GM08714 (cell line): ENCODE results near the gene HSPG2.
"Not testable (repeated sequence)": the region's sequence is repeated elsewhere in the genome, so short reads cannot be mapped to it uniquely, and the experiment has no call there.

Experiments used
- H3K4me3 ChIP-seq: fragments of 200-500 bp; sonication (Bioruptor generic); 2 replicates; pipeline ENCODE4 v1.5.1; 2014; ENCODE audit warnings: mild to moderate bottlenecking, low read length, inconsistent platforms
- ZNF274 ChIP-seq: IDR thresholded peaks from 2 replicates; pipeline ENCODE4 v1.6.1; 2012; ENCODE audit warnings: mild to moderate bottlenecking, low read depth, low read length

The HSPG2 gene

GRCh38 chr1:21937034-21937371 is at the start of gene HSPG2:
TSS of gene HSPG2 (minus strand) at chr1:21937310. CDS start at chr1:21937217, 93 bp downstream.
- no peak for TF ChIP-seq ZNF274
- peak within 1 kb of the TSS; percentile 30; the same call in 1 of the 2 replicates for H3K4me3 ChIP-seq

DNA sequence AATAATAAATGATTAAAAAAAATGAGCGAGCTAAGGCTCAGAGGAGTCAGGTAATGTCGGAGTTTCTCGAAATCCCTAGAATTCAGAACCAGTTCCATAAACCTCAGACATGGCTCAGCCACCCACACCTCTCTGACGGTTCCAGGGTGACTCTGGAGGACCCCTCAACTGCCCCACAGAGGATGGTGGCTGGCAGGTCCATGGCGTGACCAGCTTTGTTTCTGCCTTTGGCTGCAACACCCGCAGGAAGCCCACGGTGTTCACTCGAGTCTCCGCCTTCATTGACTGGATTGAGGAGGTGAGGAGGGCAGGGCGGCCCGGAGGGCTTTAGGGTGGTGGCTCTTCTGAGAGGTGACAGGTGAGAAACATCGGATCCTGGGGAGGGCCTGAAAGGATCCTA is 49.3 kb upstream of the HSPG2 start:
- not testable (repeated sequence) for H3K4me3 ChIP-seq

DNA sequence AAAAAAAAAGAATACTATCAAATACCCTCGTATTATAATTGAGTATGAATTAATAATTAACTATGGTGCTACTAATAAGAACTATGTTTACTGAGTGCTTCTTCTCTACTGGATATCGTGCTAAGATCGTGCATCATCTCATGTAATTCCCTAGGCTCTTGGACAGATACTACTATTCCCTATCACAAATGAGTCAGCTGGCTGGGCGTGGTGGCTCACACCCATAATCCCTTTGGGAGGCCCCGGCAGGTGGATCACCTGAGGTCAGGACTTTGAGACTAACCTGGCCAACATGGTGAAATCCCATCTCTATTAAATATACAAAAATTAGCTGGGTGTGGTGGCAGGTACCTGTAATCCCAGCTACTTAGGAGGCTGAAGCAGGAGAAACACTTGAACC is 48.8 kb upstream of the HSPG2 start:
- H3K4me3 ChIP-seq: not testable (repeated sequence)

DNA sequence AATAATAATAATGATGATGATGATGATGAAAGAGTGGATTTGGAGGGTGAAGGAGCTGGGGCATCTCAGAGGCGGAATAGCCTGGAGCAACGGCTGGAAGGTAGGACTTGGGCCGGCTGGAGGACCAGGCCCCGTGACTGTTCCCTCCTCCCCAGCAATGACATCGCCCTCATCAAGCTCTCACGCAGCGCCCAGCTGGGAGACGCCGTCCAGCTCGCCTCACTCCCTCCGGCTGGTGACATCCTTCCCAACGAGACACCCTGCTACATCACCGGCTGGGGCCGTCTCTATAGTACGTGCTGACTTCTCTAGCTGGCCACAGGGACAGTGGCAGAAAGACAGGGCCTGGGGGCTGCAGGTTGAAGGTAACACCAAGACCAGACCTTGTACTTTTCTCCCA is 46.4 kb upstream of the HSPG2 start:
- not testable (repeated sequence) for H3K4me3 ChIP-seq

GRCh38 chr1:21982122-21982521 is 45.0 kb upstream of the HSPG2 start:
- H3K4me3 ChIP-seq: not testable (repeated sequence)

- not testable (repeated sequence) for H3K4me3 ChIP-seq
Measured at GRCh38 chr1:21981253-21981652, 44.1 kb upstream of the HSPG2 start.

GRCh38 chr1:21980515-21981220 is 43.6 kb upstream of the HSPG2 start:
- H3K4me3 ChIP-seq: not testable (repeated sequence)

DNA sequence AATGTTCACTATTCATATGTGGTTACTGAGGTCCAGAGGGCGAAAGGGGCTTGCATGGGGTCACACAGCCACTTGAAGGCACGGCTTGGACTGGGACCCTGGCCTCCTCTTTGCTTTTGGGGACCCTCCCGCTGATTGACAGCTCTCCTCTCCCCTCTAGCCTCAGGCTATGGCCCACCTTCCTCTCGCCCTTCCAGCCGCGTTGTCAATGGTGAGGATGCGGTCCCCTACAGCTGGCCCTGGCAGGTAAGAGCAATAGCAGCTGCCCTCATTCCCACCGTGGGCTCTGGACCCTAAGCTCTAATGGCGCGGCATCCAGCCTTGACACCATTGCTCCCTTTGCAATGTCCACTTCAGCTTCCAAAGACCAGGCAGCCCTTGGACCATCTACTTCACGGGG is 41.1 kb upstream of the HSPG2 start:
- H3K4me3 ChIP-seq: not testable (repeated sequence)

GRCh38 chr1:21976703-21977239 is 39.7 kb upstream of the HSPG2 start, which contains the start of gene CELA3B:
TSS of gene CELA3B (plus strand) at chr1:21977022. CDS start at chr1:21977040, 18 bp downstream.
- H3K4me3 ChIP-seq: not testable (repeated sequence)

GRCh38 chr1:21975296-21975695 is 38.2 kb upstream of the HSPG2 start:
- H3K4me3 ChIP-seq: not testable (repeated sequence)

GRCh38 chr1:21974699-21975098 is 37.6 kb upstream of the HSPG2 start:
- not testable (repeated sequence) for H3K4me3 ChIP-seq

DNA sequence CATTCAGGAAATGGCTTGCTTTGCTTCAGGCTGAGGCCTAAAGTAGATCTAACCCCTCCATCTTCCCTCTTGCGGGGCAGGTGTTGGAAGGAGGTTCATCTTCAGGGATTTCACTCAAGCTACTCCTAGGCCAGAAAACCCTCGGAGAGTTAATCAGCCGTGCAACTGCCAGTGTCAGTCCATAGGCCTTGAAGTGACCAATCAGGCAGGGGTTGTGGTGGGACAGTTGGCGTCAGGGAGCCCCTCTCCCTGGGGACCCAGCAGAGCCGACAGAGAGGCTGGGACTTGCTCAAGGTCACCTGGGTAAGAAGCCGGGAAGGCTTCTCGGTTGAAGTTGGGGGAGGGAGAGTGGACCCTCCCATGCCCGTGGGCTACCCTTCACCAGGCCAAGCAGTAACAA is 36.8 kb upstream of the HSPG2 start:
- H3K4me3 ChIP-seq: not testable (repeated sequence)

- H3K4me3 ChIP-seq: not testable (repeated sequence)
Measured at GRCh38 chr1:21972973-21973441, 35.9 kb upstream of the HSPG2 start.

DNA sequence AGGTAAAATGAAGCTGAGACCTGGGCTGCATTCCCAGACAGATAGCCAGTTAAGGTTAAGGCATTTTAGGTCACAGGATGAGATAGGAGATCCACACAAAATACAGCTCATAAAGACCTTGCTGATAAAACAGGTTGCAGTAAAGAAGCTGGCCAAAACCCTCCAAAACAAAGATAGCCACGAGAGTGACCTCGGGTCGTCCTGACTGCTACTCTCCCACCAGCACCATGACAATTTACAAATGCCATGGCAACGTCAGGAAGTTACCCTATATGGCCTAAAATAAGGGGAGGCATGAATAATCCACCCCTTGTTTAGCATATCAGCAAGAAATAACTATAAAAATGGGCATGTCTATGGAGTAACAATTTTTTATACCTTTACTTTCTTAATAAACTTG is 33.4 kb upstream of the HSPG2 start:
- H3K4me3 ChIP-seq: not testable (repeated sequence)

GRCh38 chr1:21969066-21969465 is 32.0 kb upstream of the HSPG2 start:
- H3K4me3 ChIP-seq: not testable (repeated sequence)

GRCh38 chr1:21967216-21967615 is 30.1 kb upstream of the HSPG2 start:
- not testable (repeated sequence) for H3K4me3 ChIP-seq
